HT1080 (cell line): ENCODE data around the gene GPER1. TPM values are rescaled to one million over a fixed set of nuclear protein-coding genes. Genes with fewer than 3 reads are reported as not detected.
"Not testable (repeated sequence)": the region's sequence is repeated elsewhere in the genome, so short reads cannot be mapped to it uniquely, and the experiment has no call there.

ENCODE experiments used
- DNase-seq: peaks from one replicate; pipeline ENCODE4 v3.0.0-alpha.2; 2015; ENCODE audit warnings: low read depth
- total RNA-seq: library from RNA; depleted of rRNA; stranded (reverse); fragments of >200 nt; shearing (Covaris generic); gene quantifications from 2 replicates; pipeline ENCODE4 v1.2.3, GENCODE V29; 2014

The GPER1 gene
- total RNA-seq, 1 experiment from 2014 or later, result 1.8 TPM

DNA sequence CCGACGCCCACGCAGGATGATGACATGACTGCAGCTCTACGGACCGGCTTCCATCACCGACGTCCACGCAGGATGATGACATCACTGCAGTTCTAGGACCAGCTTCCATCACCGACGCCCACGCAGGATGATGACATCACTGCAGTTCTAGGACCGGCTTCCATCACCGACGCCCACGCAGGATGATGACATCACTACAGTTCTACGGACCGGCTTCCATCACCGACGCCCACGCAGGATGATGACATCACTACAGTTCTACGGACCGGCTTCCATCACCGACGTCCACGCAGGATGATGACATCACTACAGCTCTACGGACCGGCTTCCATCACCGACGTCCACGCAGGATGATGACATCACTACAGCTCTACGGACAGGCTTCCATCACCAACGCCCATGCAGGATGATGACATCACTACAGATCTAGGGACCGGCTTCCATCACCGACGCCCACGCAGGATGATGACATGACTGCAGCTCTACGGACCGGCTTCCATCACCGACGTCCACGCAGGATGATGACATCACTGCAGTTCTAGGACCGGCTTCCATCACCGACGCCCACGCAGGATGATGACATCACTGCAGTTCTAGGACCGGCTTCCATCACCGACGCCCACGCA lies 28.6 kb downstream of the GPER1 start:
- not testable (repeated sequence) for DNase-seq

- DNase-seq, result no peak
These were observed 29.5 kb downstream of the GPER1 start for GRCh38 chr7:1117321-1117928.

DNA sequence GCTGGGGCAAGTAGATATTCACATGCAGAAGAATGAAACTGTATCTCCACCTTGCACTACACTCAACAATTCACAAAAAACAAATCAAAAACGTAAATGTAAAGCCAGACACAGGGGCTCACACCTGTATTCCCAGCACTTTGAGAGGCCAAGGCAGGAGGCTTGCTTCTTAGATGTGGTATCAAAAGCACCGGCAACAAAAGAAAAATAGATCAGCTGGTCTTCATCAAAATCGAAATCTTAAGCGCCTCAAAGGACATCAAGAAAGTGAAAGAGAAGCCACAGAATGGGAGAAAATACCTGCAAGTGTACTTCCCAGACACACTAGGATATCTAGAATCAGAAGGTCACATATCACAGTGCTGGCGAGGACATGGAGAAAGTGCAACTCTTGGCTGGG lies 31.3 kb downstream of the GPER1 start:
- DNase-seq, result no peak

- no peak for DNase-seq
These were observed 32.9 kb downstream of the GPER1 start for GRCh38 chr7:1120791-1121190.

DNA sequence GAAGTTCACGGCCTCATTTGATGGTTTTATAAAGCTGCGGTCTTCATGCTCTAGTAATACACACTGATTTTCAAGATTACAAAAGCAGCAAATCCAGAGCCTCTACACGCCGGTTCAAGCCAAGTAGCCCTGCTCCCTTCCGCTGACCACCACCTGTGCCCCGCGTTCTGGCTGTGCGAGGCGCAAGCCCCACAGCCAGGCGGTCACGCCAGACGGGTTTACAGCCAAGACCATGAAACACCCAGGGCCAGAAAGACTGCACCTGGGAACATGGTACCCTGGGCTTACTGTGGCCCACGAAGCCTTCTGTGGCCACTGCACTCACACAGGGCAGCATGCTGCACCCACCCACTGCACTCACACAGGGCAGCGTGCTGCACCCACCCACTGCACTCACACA lies 33.6 kb downstream of the GPER1 start:
- DNase-seq, result no peak

DNA sequence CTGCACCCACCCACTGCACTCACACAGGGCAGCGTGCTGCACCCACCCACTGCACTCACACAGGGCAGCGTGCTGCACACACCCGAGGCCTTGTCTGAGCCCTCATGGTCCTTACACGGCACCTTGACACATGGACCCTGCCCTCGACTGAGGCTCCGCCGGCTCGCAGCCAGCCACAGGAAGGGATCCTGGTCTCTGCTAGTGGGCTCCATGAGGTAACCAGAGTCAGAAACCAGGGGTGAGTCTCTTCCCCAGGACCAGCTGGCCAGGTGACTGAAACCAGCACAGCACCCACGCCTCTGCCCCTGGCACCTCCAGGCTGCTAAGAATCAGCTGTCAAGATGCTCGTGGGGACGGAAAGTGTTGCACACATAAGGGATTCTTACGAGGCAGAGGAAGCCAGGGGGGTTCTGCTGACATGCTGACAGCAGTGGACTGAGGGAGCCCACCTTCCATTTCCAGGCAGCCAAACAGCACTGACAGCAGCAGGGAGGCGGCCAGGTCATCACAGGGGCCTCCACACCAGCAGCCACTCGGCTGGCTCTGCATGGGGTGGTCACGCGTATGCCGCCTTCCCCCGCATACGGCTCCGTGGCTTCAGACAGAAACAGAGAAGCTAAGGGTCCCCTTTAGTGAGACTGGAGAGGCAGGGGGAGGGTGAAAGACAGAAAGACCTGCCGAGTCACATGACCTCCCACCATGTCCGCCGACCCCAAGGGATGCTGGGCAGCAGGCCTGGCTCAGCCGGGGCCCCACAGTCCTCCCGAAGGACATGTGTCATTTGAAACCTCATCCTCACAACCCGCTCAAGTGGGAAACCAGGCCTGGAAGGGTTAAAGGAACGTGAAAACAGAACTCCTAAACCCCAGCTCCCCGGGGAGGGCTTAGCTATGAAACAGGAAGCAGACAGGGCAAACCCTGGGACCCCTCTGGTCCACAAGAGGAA lies 34.2 kb downstream of the GPER1 start:
- DNase-seq, result no peak

- DNase-seq, result no peak
These were observed 35.1 kb downstream of the GPER1 start for GRCh38 chr7:1122832-1123501.

GRCh38 chr7:1123715-1124114 lies 35.8 kb downstream of the GPER1 start:
- DNase-seq, result no peak

- no peak for DNase-seq
These were observed 36.3 kb downstream of the GPER1 start for GRCh38 chr7:1124164-1124563.

DNA sequence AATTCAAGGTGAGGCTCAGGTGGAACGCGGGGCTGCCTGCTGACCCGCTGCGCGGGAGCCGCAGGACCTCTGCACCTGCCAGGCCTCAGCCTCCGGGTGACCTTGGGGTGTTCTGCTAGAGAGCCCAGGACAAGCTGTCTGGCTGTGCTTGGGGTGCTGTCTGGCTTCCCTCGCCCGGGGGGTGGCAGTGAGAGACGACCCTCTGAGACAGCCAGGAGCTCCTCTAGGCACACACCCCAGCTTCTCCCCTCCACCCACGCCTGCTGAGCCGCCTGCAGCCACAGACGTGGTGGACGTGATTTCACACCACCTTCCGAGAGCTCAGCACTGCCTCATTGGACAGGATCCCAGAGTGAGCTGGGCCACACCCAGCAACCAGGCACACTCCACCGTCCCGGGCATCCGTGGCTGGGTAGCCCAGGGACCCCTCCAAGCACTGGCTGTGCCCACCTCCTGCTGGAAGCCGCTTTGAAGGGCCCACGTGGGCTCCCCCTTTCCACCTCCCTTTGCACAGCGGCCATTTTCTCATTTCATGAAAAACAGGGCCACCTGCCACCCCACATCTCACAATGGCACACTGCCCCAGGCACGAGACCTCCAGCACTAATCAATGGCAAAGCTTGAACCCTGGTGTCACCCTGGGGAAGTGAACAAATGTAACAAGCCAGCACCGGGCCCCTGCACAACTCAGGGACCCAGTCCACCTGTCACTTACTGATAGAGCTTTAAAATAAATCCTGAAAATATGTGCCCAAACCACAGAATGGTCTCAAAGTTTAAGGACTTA lies 37.1 kb downstream of the GPER1 start:
- no peak for DNase-seq

GRCh38 chr7:1125603-1125969 lies 37.7 kb downstream of the GPER1 start:
- no peak for DNase-seq

- no peak for DNase-seq
These were observed 39.1 kb downstream of the GPER1 start for GRCh38 chr7:1127001-1127400.

GRCh38 chr7:1129431-1129830 lies 41.5 kb downstream of the GPER1 start:
- DNase-seq, result no peak

- no peak for DNase-seq
These were observed 42.4 kb downstream of the GPER1 start for GRCh38 chr7:1130021-1130990.

DNA sequence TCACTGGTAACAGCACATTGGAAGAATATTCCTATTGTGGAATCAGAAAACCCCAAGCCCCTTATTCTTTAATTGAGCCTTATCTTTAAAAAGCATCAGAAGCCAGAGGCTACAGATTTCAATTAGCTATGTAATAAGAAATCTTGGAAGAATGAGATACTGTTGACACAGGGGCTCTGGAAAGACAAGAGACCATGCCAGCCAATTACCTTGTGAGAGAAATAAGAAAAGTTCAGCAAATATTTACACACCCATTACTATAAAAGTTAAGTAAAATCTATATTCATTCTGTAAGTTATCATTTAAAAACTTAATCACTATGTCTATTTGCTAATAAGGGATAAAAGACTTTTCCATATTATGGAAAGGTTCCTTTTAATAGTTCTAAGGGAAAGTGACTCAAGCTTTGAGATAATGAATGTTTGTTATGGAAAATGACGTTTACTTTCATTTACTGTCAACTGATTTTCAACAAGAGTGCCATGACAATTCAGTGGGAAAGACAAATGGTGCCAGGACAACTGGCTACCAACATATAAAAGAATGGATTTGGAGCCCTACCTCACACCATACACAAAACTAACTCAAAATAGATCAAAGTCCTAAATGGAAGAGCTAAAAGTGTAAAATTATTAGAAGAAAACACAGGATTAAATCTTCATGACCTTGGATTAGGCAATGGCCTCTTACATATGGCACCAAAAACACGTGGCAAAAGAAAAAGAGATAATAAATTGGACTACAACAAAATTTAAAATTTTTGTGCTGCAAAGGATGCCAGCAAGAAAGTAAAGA lies 43.8 kb downstream of the GPER1 start:
- no peak for DNase-seq

GRCh38 chr7:1134951-1135350 lies 47.0 kb downstream of the GPER1 start:
- no peak for DNase-seq

- DNase-seq, result no peak
These were observed 49.1 kb downstream of the GPER1 start for GRCh38 chr7:1136841-1137516.

- DNase-seq, result no peak
These were observed 49.7 kb downstream of the GPER1 start for GRCh38 chr7:1137517-1138167.
